HFFc6 (cell line): ENCODE data around the gene TBC1D14. TPM values are rescaled to one million over a fixed set of nuclear protein-coding genes. Genes with fewer than 3 reads are reported as not detected.

Source experiments
- DNase-seq: peaks from one replicate; pipeline ENCODE4 v3.0.0-alpha.2; 2018
- H3K27ac Mint-ChIP-seq: 2 replicates; pipeline ENCODE4 v1.8.0; 2020; ENCODE audit warnings: mild to moderate bottlenecking, mixed read lengths
- H3K27me3 Mint-ChIP-seq: 2 replicates; pipeline ENCODE4 v1.8.0; 2021; ENCODE audit warnings: mild to moderate bottlenecking, moderate library complexity, mixed read lengths; ENCODE audit not compliant: insufficient read depth
- H3K36me3 Mint-ChIP-seq: 2 replicates; pipeline ENCODE4 v1.8.0; 2021; ENCODE audit warnings: low read depth, mixed read lengths
- H3K4me1 Mint-ChIP-seq: 2 replicates; pipeline ENCODE4 v1.8.0; 2020; ENCODE audit warnings: low read depth, mixed read lengths
- H3K4me3 Mint-ChIP-seq: 2 replicates; pipeline ENCODE4 v1.8.0; 2020; ENCODE audit warnings: mild to moderate bottlenecking, moderate library complexity, mixed read lengths
- H3K9me3 Mint-ChIP-seq: 2 replicates; pipeline ENCODE4 v1.8.0; 2020; ENCODE audit warnings: mild to moderate bottlenecking, mixed read lengths
- total RNA-seq, 6 experiments: library from RNA; stranded (reverse); fragmentation: NEBNext Ultra II Directional; extraction: Animal tissue kit (Norgen Biotek cat#: 25700); gene quantifications; 2 replicates in 1 of 6; 3 replicates in 5 of 6; pipeline ENCODE4 v1.2.3, GENCODE V29; 2021
- TF ChIP-seq, protein P1 (sequence below): fragments of 200-600 bp; sonication (generic); IDR thresholded peaks from 2 replicates; pipeline ENCODE4 v1.5.0; 2021; ENCODE audit warnings: antibody characterized with exemption, mild to moderate bottlenecking

TBC1D14 gene
- total RNA-seq, 6 experiments from 2014 or later = 23.3 to 32.5 (median 27.9) TPM

- peaks cover 12% of the 10 kb centered on the region for H3K4me1 Mint-ChIP-seq
- no peaks in the 10 kb centered on the region for H3K36me3 Mint-ChIP-seq
- H3K27ac Mint-ChIP-seq = no peak overlapping the region
- H3K4me3 Mint-ChIP-seq = no peak overlapping the region
- no peaks in the 10 kb centered on the region for H3K9me3 Mint-ChIP-seq
- TF ChIP-seq, protein P1, sequence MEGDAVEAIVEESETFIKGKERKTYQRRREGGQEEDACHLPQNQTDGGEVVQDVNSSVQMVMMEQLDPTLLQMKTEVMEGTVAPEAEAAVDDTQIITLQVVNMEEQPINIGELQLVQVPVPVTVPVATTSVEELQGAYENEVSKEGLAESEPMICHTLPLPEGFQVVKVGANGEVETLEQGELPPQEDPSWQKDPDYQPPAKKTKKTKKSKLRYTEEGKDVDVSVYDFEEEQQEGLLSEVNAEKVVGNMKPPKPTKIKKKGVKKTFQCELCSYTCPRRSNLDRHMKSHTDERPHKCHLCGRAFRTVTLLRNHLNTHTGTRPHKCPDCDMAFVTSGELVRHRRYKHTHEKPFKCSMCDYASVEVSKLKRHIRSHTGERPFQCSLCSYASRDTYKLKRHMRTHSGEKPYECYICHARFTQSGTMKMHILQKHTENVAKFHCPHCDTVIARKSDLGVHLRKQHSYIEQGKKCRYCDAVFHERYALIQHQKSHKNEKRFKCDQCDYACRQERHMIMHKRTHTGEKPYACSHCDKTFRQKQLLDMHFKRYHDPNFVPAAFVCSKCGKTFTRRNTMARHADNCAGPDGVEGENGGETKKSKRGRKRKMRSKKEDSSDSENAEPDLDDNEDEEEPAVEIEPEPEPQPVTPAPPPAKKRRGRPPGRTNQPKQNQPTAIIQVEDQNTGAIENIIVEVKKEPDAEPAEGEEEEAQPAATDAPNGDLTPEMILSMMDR = no peak
- no peak for DNase-seq
- H3K27me3 Mint-ChIP-seq = peaks cover 1% of the 10 kb centered on the region; the same call in 1 of the 2 replicates
Measured at GRCh38 chr4:6965329-6965728, 55.7 kb downstream of the TBC1D14 start.

GRCh38 chr4:6967846-6968340 is 58.3 kb downstream of the TBC1D14 start:
- no peaks in the 10 kb centered on the region for H3K36me3 Mint-ChIP-seq
- H3K4me1 Mint-ChIP-seq = peaks cover 12% of the 10 kb centered on the region
- TF ChIP-seq, protein P1 = no peak
- H3K27ac Mint-ChIP-seq = no peak overlapping the region
- no peaks in the 10 kb centered on the region for H3K27me3 Mint-ChIP-seq
- no peak for DNase-seq
- H3K9me3 Mint-ChIP-seq = no peaks in the 10 kb centered on the region
- no peak overlapping the region for H3K4me3 Mint-ChIP-seq

DNA sequence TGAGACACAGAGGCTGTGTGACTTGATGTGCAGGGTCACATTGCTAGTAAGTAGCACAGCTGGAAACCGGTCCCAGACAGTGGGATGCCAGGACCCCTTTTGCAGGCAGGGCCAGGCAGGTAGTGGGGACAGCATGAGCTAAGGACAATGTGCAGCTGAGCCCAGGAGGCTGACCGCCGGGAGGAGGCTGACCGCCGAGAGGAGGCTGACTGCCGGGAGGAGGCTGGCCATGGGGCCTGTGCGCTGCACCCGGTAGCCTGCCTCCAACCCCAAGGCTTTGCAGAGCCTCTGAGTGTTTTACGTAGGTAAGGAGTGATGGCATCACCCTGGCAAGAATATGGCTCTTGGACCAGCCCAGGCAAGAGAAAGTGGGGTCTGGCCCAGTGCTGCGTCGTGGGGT is 58.9 kb downstream of the TBC1D14 start:
- peaks cover 16% of the 10 kb centered on the region for H3K4me1 Mint-ChIP-seq
- H3K9me3 Mint-ChIP-seq = no peaks in the 10 kb centered on the region
- TF ChIP-seq, protein P1 = no peak
- no peak for DNase-seq
- no peaks in the 10 kb centered on the region for H3K36me3 Mint-ChIP-seq
- H3K27me3 Mint-ChIP-seq = no peaks in the 10 kb centered on the region
- H3K4me3 Mint-ChIP-seq = no peak overlapping the region
- H3K27ac Mint-ChIP-seq = no peak overlapping the region

- DNase-seq = no peak
- TF ChIP-seq, protein P1 = no peak
- Mint-ChIP-seq H3K27ac (no peak overlapping the region), H3K27me3 (no peaks in the 10 kb centered on the region), H3K4me1 (peaks cover 16% of the 10 kb centered on the region), H3K4me3 (no peak overlapping the region), H3K36me3 (no peaks in the 10 kb centered on the region), H3K9me3 (no peaks in the 10 kb centered on the region)
Measured at GRCh38 chr4:6969826-6970800, 60.5 kb downstream of the TBC1D14 start.

DNA sequence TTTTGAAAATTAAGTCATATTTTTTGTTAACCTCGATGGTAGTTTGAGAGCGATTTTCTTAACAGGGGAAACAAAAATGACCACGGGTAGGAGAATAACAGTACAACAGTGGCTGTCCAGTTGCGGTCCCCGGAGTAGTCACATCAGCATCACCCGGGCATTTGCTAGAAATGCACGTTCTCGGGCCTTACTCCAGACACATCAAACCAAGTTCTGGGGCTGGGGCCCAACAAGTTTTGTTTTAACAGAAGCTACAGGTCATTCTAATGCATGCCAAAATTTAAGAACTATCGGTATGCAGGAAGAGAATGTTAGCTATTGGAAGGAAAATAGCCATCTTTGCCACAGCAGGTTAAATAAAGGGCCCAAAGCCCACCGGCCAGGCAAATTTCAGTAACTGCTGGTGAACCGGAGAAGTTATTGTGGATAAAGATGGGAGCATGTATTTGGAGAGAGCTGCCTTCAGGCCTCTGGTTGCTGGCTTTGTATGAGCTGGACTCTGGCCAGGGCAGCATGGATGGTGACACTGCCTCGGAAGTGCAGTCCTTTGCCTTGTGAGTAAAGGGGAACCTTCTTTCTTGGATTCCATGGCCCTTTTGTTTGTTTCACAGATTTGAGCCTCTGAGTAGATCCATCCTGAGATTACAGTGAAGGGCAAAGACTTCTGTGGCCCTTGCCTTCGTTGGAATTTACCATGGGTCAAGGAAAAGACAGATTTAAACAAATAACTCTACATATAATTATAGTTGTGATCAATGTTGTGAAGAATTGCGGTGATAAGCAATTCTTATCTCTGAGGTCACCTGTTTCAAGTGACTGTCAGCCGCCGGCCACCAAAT is 62.1 kb downstream of the TBC1D14 start:
- Mint-ChIP-seq H3K4me3 (no peak overlapping the region), H3K4me1 (peaks cover 9% of the 10 kb centered on the region; the same call in 1 of the 2 replicates), H3K27ac (no peak overlapping the region), H3K27me3 (no peaks in the 10 kb centered on the region), H3K9me3 (no peaks in the 10 kb centered on the region), H3K36me3 (no peaks in the 10 kb centered on the region)
- TF ChIP-seq, protein P1 = no peak
- DNase-seq = no peak
